Measurements from ENCODE around the gene TBX2.

Gene TBX2

DNA sequence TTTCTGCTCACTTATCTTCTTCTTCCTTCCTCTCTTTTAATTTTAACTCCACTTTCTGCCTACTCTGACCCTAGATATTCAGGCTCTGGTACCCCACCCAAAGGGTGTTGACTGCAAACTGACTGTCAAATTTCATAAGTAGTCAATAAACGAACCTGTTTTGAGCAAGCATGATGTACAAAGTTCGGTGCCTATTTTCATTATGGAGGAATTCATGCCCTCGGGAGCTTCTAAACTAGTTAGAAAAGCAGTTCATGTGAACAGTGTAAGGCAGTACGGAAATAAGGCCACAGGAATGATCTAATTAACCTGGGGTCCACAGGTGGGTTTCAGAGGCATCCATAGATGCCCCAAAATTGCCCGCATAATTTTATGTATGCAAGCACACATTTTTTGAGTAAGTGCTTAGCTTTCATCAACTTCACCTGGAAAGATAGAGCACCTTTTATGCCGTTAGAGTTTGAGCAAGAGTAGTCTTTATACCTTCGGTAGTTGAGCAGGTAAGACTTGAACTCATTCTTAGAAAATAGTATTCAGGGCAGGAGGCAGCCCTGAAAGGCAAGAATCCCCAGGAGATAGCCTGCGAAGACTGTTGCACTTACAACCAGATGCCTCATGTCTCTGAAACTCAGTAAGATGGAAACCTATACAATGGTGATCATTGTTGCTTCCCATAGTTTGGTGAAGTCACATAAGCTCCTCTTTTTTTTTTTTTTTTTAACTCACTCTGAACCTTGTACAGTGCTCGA lies 36.6 kb upstream of the TBX2 start:
- in situ Hi-C loops (cut with HindIII; ENCODE audit: low pct_unique_long_range_greater_than_20kb, low sequenced_read_pairs), result no loop called here
- DNase-seq (ENCODE audit: low read depth in 1 of 2, low spot score in 1 of 2), result no peak

DNA sequence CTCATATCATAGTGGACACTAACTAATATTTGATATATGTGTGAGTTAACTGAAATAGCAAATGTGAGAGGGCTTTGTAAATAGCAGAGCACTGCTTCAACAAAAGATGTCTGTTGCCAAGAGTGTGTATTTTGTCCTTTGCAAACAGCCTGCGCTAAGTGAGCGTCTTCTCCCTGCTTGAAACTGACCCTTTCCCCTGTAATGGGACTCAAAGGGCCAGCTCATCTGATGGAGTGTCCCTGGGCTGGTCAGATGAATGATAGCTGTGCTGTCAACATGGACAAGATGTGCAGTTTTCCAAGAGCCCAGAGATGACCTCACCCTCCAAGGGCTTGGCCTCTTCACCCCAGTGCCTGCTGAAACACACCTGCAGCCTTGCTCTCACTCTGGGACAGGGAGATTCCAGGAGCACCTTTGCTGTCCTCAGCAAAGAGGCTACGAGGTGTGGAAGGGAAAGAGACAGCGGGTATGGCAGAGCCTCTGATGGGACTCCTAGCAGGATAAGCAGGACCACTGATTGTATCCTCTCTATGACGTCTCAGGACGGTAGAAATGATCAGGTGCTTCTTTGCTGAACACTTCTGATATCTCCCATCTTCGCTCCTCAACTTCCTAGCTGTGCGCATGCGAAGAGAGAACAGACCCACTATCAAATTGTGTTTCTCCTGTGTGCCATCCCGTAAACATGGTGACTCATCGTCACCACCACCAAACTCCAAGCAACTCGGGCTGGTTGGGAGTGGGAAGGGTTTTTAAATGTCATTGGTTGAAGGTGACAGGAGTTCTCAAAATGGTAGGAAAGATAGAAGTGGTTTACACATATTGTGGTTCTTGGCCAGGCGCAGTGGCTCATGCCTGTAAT lies 35.8 kb upstream of the TBX2 start:
- TF ChIP-seq JUND (IDR thresholded peaks at IDR 0.05; ENCODE audit: low read depth), result no peak
- no peak for DNase-seq (ENCODE audit: low read depth in 1 of 2, low spot score in 1 of 2)
- in situ Hi-C loops (cut with HindIII; ENCODE audit: low pct_unique_long_range_greater_than_20kb, low sequenced_read_pairs), result no loop called here

More for the DNA sequence above, 36.6 kb upstream of the TBX2 start:
- no peak for TF ChIP-seq JUND (IDR thresholded peaks at IDR 0.05; ENCODE audit: low read depth)

- in situ Hi-C loops (cut with HindIII; ENCODE audit: low pct_unique_long_range_greater_than_20kb, low sequenced_read_pairs), result no loop called here
- DNase-seq (ENCODE audit: low read depth in 1 of 2, low spot score in 1 of 2), result no peak
- no peak for TF ChIP-seq JUND (IDR thresholded peaks at IDR 0.05; ENCODE audit: low read depth)
Measured at GRCh38 chr17:61364463-61364846, 35.2 kb upstream of the TBX2 start.

DNA sequence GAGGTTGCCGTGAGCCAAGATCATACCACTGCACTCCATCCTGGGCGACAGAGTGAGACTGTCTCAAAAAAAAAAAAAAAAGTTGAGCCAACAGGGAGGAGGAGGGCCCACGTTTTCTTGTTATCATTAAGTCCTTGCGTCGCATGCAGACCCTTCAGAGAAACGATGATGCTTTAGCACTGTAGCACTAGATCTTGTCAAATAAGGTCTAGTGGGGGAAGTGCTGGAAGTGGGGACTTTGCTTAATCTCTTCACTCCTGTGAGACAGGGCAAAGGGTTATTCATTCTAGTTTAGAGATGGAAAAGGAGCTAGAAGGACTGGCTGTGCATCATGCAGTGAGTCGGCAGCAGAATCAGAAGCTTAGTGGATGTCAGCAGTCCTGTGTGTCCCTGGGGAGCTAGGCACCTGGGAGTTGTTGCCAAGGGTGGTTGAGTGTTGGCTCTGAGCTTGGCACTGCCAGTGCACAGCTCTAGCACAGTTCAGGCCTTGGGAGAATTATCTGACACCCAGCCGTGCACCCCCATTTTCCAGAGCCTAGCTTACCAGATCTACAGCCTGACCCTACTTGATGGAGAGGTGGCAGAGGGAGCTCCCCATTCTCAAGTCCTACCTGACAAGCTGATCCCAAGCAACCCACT lies 33.4 kb upstream of the TBX2 start:
- in situ Hi-C loops (cut with HindIII; ENCODE audit: low pct_unique_long_range_greater_than_20kb, low sequenced_read_pairs), result no loop called here
- no peak for TF ChIP-seq JUND (IDR thresholded peaks at IDR 0.05; ENCODE audit: low read depth)
- no peak for DNase-seq (ENCODE audit: low read depth in 1 of 2, low spot score in 1 of 2)

DNA sequence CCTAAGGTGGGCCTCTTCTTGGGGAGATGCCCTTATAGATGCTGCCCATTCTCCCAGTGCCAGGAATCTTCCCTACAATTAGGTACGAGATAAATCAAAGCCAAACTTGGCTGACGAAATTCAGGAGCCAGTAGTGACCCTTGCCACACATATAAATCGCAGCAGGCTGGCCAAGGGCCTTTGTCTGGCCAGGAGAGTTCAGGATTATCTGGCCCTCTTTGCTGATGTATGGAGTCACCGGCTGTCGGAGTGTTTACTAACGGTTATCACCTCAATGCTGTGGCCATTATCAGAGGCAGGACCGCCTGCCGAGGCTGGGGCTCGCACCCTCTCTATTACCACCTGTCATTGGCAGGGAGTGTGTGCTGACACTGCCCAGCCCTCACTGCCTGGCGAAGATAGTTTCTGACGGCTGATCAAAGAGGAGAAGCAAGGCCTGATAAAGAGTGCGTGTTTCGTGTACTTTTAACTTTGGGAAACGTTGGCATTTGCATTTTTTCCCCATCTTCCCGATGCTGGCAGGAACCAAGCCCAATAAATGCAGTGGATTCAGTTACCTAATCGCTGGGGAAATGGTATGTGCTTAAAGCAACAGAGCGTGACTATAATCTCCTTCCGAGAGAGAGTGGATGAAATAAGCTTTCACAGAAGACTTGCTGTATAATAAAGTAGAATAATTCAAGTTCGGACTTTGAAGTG lies 32.8 kb upstream of the TBX2 start:
- in situ Hi-C loops (cut with HindIII; ENCODE audit: low pct_unique_long_range_greater_than_20kb, low sequenced_read_pairs), result no loop called here
- DNase-seq (ENCODE audit: low read depth in 1 of 2, low spot score in 1 of 2), result no peak

DNA sequence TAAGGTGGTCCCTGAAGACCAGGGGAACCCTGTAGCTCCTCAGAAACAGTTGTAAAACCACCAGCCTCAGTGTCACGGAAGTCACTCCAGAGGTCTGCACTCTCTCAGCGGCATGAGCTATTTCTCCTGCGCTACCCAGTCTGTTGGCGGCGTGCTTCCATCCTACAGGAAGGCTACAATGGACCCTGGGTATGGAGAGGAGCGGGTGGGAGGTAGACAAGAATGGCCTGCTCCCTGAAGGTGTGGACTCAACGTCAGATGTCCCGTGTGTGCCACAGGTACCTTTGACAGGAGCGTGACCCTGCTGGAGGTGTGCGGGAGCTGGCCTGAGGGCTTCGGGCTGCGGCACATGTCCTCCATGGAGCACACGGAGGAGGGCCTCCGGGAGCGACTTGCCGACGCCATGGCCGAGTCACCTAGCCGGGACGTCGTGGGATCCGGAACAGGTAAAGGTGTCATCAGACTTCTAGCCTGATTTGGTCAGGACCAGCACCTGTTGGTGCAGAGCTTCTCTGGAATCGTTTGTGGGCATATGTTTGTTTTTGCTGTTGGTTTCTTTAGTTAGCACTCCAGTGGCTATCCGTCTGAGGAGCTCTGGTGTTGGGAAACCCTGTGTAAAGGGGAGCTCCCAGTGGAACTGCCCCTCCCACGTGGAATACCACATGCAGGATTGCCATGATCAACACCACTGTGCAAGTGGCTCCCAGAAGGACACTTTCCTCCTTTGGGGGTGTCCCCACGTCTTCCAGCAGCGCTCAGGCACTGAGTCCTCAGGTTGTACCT lies 31.4 kb upstream of the TBX2 start:
- DNase-seq (ENCODE audit: low read depth in 1 of 2, low spot score in 1 of 2), result no peak
- in situ Hi-C loops (cut with HindIII; ENCODE audit: low pct_unique_long_range_greater_than_20kb, low sequenced_read_pairs), result no loop called here
- no peak for TF ChIP-seq JUND (IDR thresholded peaks at IDR 0.05; ENCODE audit: low read depth)

More for the DNA sequence above, 32.8 kb upstream of the TBX2 start:
- no peak for TF ChIP-seq JUND (IDR thresholded peaks at IDR 0.05; ENCODE audit: low read depth)

DNA sequence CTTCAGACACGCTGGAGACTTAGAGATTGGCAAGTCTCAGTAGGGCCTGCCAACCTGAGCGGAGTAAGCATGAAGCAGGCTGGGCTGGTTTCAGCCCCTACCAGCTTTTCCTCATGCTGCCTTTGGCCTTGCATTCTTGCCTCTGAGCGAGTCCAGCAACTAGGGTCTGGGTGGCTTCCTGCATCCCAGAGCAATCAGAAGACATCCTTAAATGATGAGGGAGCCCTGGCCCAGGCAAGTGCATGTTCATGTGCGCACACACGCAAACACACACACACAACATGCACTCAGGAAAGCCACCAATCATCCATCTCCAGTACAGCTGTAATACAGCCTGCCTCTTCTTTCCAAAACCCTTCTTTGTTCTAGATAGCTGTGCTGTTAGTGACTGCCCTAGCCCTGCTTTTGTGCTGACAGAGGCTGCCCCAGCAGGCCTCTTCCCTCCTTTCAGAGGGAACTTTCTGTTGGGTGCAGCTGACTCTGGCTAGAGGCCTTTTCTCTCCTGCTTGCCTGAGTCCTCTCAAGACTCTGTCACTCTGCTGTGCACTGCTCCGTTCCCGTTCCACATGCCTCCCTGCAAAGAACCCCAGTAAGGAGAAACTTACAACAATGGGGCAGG lies 30.7 kb upstream of the TBX2 start:
- in situ Hi-C loops (cut with HindIII; ENCODE audit: low pct_unique_long_range_greater_than_20kb, low sequenced_read_pairs), result no loop called here

DNA sequence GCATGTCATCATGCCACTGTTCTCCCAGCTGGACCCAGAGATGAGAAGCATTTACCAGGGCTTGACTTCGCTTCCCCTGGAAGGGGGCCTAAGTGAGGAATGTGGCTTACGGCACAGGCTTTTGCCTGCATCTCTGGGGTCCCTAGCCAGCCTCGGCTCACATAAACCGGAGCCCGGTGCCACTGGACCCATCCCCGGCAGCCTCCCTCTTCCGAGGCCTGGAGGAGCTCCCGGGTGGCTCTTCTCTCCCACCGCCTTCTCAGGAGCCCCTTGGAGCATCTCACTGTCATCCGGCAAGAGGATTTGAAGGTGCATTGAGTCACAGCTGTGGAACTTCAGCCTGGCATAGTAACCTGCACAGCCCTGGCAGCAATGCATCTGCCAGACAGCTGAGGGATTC lies 29.9 kb upstream of the TBX2 start:
- TF ChIP-seq JUND (IDR thresholded peaks at IDR 0.05; ENCODE audit: low read depth), result no peak
- in situ Hi-C loops (cut with HindIII; ENCODE audit: low pct_unique_long_range_greater_than_20kb, low sequenced_read_pairs), result no loop called here
- no peak for DNase-seq (ENCODE audit: low read depth in 1 of 2, low spot score in 1 of 2)

More for the DNA sequence above, 30.7 kb upstream of the TBX2 start:
- no peak for DNase-seq (ENCODE audit: low read depth in 1 of 2, low spot score in 1 of 2)
- no peak for TF ChIP-seq JUND (IDR thresholded peaks at IDR 0.05; ENCODE audit: low read depth)

GRCh38 chr17:61371179-61371578 lies 28.5 kb upstream of the TBX2 start:
- TF ChIP-seq JUND (IDR thresholded peaks at IDR 0.05; ENCODE audit: low read depth), result no peak
- in situ Hi-C loops (cut with HindIII; ENCODE audit: low pct_unique_long_range_greater_than_20kb, low sequenced_read_pairs), result no loop called here
- DNase-seq (ENCODE audit: low read depth in 1 of 2, low spot score in 1 of 2), result no peak

GRCh38 chr17:61371606-61372005 lies 28.0 kb upstream of the TBX2 start:
- TF ChIP-seq JUND (IDR thresholded peaks at IDR 0.05; ENCODE audit: low read depth), result no peak
- in situ Hi-C loops (cut with HindIII; ENCODE audit: low pct_unique_long_range_greater_than_20kb, low sequenced_read_pairs), result no loop called here

GRCh38 chr17:61372436-61372835 lies 27.2 kb upstream of the TBX2 start:
- DNase-seq (ENCODE audit: low read depth in 1 of 2, low spot score in 1 of 2), result no peak
- in situ Hi-C loops (cut with HindIII; ENCODE audit: low pct_unique_long_range_greater_than_20kb, low sequenced_read_pairs), result no loop called here
- no peak for TF ChIP-seq JUND (IDR thresholded peaks at IDR 0.05; ENCODE audit: low read depth)

More at GRCh38 chr17:61371606-61372005, 28.0 kb upstream of the TBX2 start:
- no peak for DNase-seq (ENCODE audit: low read depth in 1 of 2, low spot score in 1 of 2)
